ENCODE data around the gene NAA15. TPM values are rescaled to one million over a fixed set of nuclear protein-coding genes. Genes with fewer than 3 reads are reported as not detected.
"Not testable (repeated sequence)": the region's sequence is repeated elsewhere in the genome, so short reads cannot be mapped to it uniquely, and the experiment has no call there.

The NAA15 gene
- total and polyA plus RNA-seq, 4 donors = 18.1 to 37.6 (median 25.1) TPM

- Histone ChIP-seq H3K4me1 (ENCODE audit: control insufficient read depth, insufficient read depth, low read length) (no peaks in the 10 kb centered on the region), H3K36me3 (ENCODE audit: control insufficient read depth, insufficient read depth, low read length) (no peaks in the 10 kb centered on the region), H3K4me3 (ENCODE audit: low read depth, low read length) (no peak overlapping the region), H3K27me3 (ENCODE audit: control insufficient read depth, insufficient read depth, low read length) (no peaks in the 10 kb centered on the region), H3K27ac (ENCODE audit: low read depth, low read length) (no peak overlapping the region), H3K9me3 (ENCODE audit: control insufficient read depth, insufficient read depth, low read length) (no peaks in the 10 kb centered on the region)
- no CpG with 5 or more reads among the region's 4 CpGs for WGBS (ENCODE audit: insufficient coverage)
- no peak for DNase-seq (ENCODE audit: low read depth in 4 of 6, low spot score in 6 of 6)
Observed at GRCh38 chr4:139465922-139466321, 164.6 kb downstream of the NAA15 start.

- not testable (repeated sequence) for H3K27ac ChIP-seq (ENCODE audit: low read depth, low read length); H3K36me3 ChIP-seq (ENCODE audit: control insufficient read depth, insufficient read depth, low read length); H3K4me1 ChIP-seq (ENCODE audit: control insufficient read depth, insufficient read depth, low read length); H3K9me3 ChIP-seq (ENCODE audit: control insufficient read depth, insufficient read depth, low read length); DNase-seq (ENCODE audit: low read depth in 4 of 6, low spot score in 6 of 6); H3K4me3 ChIP-seq (ENCODE audit: low read depth, low read length); H3K27me3 ChIP-seq (ENCODE audit: control insufficient read depth, insufficient read depth, low read length)
Observed at GRCh38 chr4:139468756-139469155, 167.5 kb downstream of the NAA15 start.

- no peak for DNase-seq (ENCODE audit: low read depth in 4 of 6, low spot score in 6 of 6)
- H3K4me3 ChIP-seq (ENCODE audit: low read depth, low read length) = no peak overlapping the region
- H3K27ac ChIP-seq (ENCODE audit: low read depth, low read length) = no peak overlapping the region
- no peaks in the 10 kb centered on the region for H3K27me3 ChIP-seq (ENCODE audit: control insufficient read depth, insufficient read depth, low read length)
- H3K36me3 ChIP-seq (ENCODE audit: control insufficient read depth, insufficient read depth, low read length) = peaks cover 2% of the 10 kb centered on the region
- peaks cover 4% of the 10 kb centered on the region for H3K9me3 ChIP-seq (ENCODE audit: control insufficient read depth, insufficient read depth, low read length)
- WGBS (ENCODE audit: insufficient coverage) = 100% methylated on average over 1 of the region's 2 CpGs
- no peaks in the 10 kb centered on the region for H3K4me1 ChIP-seq (ENCODE audit: control insufficient read depth, insufficient read depth, low read length)
Observed at GRCh38 chr4:139469216-139469615, 167.9 kb downstream of the NAA15 start.

Small RNA genes lying within 50 kb of the gene (small RNA-seq; reads per million reads assigned to genes)
- not detected for gene RF01225 (ENCODE audit: low replicate concordance)
- not detected for gene RNU6-1074P (ENCODE audit: low replicate concordance)
- gene RNU6-1214P (ENCODE audit: low replicate concordance) = not detected

Other genes starting within 250 kb of the NAA15 start
- gene ELF2, start 124.3 kb upstream of the NAA15 start, total RNA-seq = 10 to 100 TPM; 71.0 to 72.8 TPM
- 10 to 100 TPM; 36.2 to 42.9 TPM for gene ELF2, start 124.3 kb upstream of the NAA15 start, polyA plus RNA-seq (ENCODE audit: insufficient read length in 2 of 2)
- gene MGARP, start 21.3 kb upstream of the NAA15 start, total RNA-seq = 1 to 10 TPM; 1.1 to 1.8 TPM
- gene MGARP, start 21.3 kb upstream of the NAA15 start, polyA plus RNA-seq (ENCODE audit: insufficient read length in 2 of 2) = 1 to 10 TPM in 1 of 2 donors, under 1 TPM in 1; 0.95 to 1.2 TPM
- 10 to 100 TPM; 48.8 to 87.4 TPM for gene NDUFC1, start 972 bp downstream of the NAA15 start, total RNA-seq
- 10 to 100 TPM; 92.6 to 99.7 TPM for gene NDUFC1, start 972 bp downstream of the NAA15 start, polyA plus RNA-seq (ENCODE audit: insufficient read length in 2 of 2)
- 10 to 100 TPM; 11.2 to 30.1 TPM for gene RAB33B, start 152.6 kb downstream of the NAA15 start, total RNA-seq
- gene RAB33B, start 152.6 kb downstream of the NAA15 start, polyA plus RNA-seq (ENCODE audit: insufficient read length in 2 of 2) = 1 to 10 TPM; 7.9 to 9.7 TPM

All from spinal cord (tissue), 10 donors.